ENCODE measurements around the gene SLC10A7. TPM values are rescaled to one million over a fixed set of nuclear protein-coding genes. Genes with fewer than 3 reads are reported as not detected.

SLC10A7 gene
- total and polyA plus RNA-seq, 2 of the 4 experiments (the other 2 are of a cell fraction), result 5.2 to 8.4 TPM

- no peak overlapping the region for H3K4me3 ChIP-seq (ENCODE audit: insufficient read depth, low read depth, low read length)
- no peak overlapping the region for H3K23ac ChIP-seq (ENCODE audit: low read depth, low read length)
- H3K36me3 ChIP-seq (ENCODE audit: control insufficient read depth, insufficient read depth, low read length), result no peaks in the 10 kb centered on the region
- H3K9ac ChIP-seq (ENCODE audit: low read depth, low read length), result no peak overlapping the region
- H2BK20ac ChIP-seq (ENCODE audit: low read depth, low read length), result no peak overlapping the region
- TF ChIP-seq CHD1 (IDR thresholded peaks at IDR 0.05; ENCODE audit: low read depth, low read length) (no peak), CTCF (conservative IDR thresholded peaks at IDR 0.05; ENCODE audit: low read depth, low read length) (no peak), MXI1 (IDR thresholded peaks at IDR 0.05; ENCODE audit: borderline replicate concordance, low read depth, low read length) (no peak), MAFK (IDR thresholded peaks at IDR 0.05; ENCODE audit: low read depth, low read length) (no peak), ELK1 (IDR thresholded peaks at IDR 0.05; ENCODE audit: borderline replicate concordance, low read depth, low read length) (no peak), RFX5 (IDR thresholded peaks at IDR 0.05; ENCODE audit: low read depth, low read length) (no peak), FOS (IDR thresholded peaks at IDR 0.05; ENCODE audit: low read depth, low read length) (no peak)
- no peak overlapping the region for H2BK120ac ChIP-seq (ENCODE audit: low read depth, low read length)
- no peak overlapping the region for H3K27ac ChIP-seq (ENCODE audit: insufficient read depth, low read length)
- DNase-seq (no peak), ATAC-seq (ENCODE audit: low read depth) (no peak)
- H4K5ac ChIP-seq (ENCODE audit: low read depth, low read length), result no peak overlapping the region
- ChIA-PET POLR2A (ENCODE audit: unreplicated experiment) (no interaction called here), CTCF (interaction anchor here (1.1 kb wide), 1 partner anchor 300 kb away, joined by 4 read pairs; no protein-coding TSS in a partner anchor)
- intact Hi-C loops (cut with micrococcal nuclease), result no loop called here
- no peak overlapping the region for H2AK9ac ChIP-seq (replicated peaks; ENCODE audit: low read depth, low read length, poor library complexity)
- H3K4me2 ChIP-seq (ENCODE audit: low read depth, low read length), result no peak overlapping the region
- H3K4ac ChIP-seq (ENCODE audit: low read depth, low read length), result no peak overlapping the region
- in situ Hi-C loops (cut with MboI; ENCODE audit: low sequenced_read_pairs), result no loop called here
- no peaks in the 10 kb centered on the region for H3K27me3 ChIP-seq (ENCODE audit: control insufficient read depth, insufficient read depth, low read length)
- H2BK5ac ChIP-seq (ENCODE audit: low read depth, low read length, poor library complexity, severe bottlenecking), result no peak overlapping the region
- H3K14ac ChIP-seq (replicated peaks; ENCODE audit: low read depth, low read length), result no peak overlapping the region
- WGBS, 2 experiments (ENCODE audit: extremely low coverage in 2 of 2, insufficient read length in 1 of 2), result no CpG with 5 or more reads among the region's 4 CpGs
- no TSS peak for BruUV-seq (replicated peaks)
- no peak overlapping the region for H2AK5ac ChIP-seq (ENCODE audit: low read depth, low read length)
- H2AFZ ChIP-seq (replicated peaks; ENCODE audit: low read length, poor library complexity), result no peak overlapping the region
- H4K91ac ChIP-seq (ENCODE audit: insufficient read depth, low read depth, low read length), result no peak overlapping the region
- H4K8ac ChIP-seq (ENCODE audit: low read depth in 2 of 2, low read length in 2 of 2), result no peak overlapping the region
- peaks cover 3% of the 10 kb centered on the region for H3K4me1 ChIP-seq (ENCODE audit: control insufficient read depth, insufficient read depth, low read length)
- no peak overlapping the region for H3K56ac ChIP-seq (ENCODE audit: extremely low read depth, insufficient read depth, low read length)
- H3K9me3 ChIP-seq (ENCODE audit: control insufficient read depth, insufficient read depth, low read length), result no peaks in the 10 kb centered on the region
- H2BK15ac ChIP-seq (ENCODE audit: low read depth, low read length), result no peak overlapping the region
- H4K20me1 ChIP-seq (ENCODE audit: insufficient read depth, low read length), result no peaks in the 10 kb centered on the region
- H3K79me1 ChIP-seq (ENCODE audit: low read depth in 1 of 2, low read length in 2 of 2), result no peaks in the 10 kb centered on the region; a peak in 1 of 4 replicates
- H3K9me1 ChIP-seq (ENCODE audit: insufficient read depth, low read length), result peaks cover 5% of the 10 kb centered on the region; the same call in 1 of the 2 replicates
- no peak overlapping the region for H3K18ac ChIP-seq (ENCODE audit: low read depth, low read length)
- dilution Hi-C loops (cut with HindIII; ENCODE audit: low sequenced_read_pairs, unreplicated experiment), result no loop called here
Measured at GRCh38 chr4:146260521-146260920, 261.2 kb downstream of the SLC10A7 start.
